ENCODE measurements around the gene NUP43.

Gene NUP43, protein sequence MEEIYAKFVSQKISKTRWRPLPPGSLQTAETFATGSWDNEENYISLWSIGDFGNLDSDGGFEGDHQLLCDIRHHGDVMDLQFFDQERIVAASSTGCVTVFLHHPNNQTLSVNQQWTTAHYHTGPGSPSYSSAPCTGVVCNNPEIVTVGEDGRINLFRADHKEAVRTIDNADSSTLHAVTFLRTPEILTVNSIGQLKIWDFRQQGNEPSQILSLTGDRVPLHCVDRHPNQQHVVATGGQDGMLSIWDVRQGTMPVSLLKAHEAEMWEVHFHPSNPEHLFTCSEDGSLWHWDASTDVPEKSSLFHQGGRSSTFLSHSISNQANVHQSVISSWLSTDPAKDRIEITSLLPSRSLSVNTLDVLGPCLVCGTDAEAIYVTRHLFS

DNA sequence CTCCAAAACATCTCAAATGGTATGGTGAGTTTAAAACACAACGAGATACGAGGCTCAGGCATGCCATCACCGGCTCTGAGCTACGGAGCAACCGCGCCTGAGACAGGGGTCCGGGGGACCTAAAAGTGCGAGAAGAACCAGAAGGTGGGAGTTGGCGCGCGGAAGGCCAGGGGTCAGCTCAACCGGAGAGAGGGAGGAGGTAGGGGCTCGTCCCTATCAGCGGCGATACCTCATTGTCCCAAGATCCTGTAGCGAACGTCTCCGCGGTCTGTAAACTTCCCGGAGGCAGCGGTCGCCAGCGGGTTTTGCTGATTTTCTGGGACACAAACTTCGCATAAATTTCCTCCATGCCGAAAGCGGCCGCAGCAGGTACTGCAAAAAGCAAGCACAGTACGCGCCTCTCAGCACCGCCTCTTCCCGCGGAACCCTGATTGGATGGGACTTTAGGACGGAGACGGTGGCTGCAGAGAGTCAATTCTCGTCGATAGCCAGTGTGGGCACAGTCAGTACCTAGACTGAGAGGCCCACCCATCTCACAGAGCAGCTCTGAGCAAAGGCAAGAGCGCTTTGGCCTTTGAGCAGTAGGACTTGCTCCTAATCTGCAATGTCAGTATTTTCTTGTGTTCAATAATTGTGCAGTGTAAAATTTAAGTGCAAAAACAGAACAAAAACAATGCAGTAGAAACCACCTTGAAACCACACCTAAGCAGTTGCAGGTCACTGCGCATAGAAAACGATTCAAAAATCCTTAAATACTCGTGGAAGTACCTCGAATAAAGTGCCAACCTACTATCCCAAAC is at the start of gene NUP43:
Gene NUP43, minus strand, starts transcription at position 383 of the 800 bp plus-strand sequence. Its CDS starts 34 bp downstream, at position 349.
- H3K27ac ChIP-seq (ENCODE audit: low read length), result peak within 1 kb of the TSS; percentile 38; the same call in 1 of the 2 replicates
- peak within 1 kb of the TSS; percentile 76 for H3K4me2 ChIP-seq (ENCODE audit: low read depth, low read length)
- H3K36me3 ChIP-seq (replicated peaks; ENCODE audit: insufficient read depth, low read length), result no peaks in the 10 kb centered on the region
- DNase-seq, result peak; percentile 89
- peaks cover 3% of the 10 kb centered on the region; the same call in 1 of the 2 replicates for H3F3A ChIP-seq (ENCODE audit: insufficient read depth, low read length)
- peak within 1 kb of the TSS; percentile 86 for H3K4me3 ChIP-seq (ENCODE audit: low read length)
- no peaks in the 10 kb centered on the region for H3K9me3 ChIP-seq (replicated peaks; ENCODE audit: insufficient read depth, low read length)
- TF ChIP-seq EZH2phosphoT487 (IDR thresholded peaks at IDR 0.05; ENCODE audit: low read length) (no peak), EZH2 (optimal IDR thresholded peaks at IDR 0.05; ENCODE audit: low read depth, low read length) (no peak)
- TF ChIP-seq, protein P1, sequence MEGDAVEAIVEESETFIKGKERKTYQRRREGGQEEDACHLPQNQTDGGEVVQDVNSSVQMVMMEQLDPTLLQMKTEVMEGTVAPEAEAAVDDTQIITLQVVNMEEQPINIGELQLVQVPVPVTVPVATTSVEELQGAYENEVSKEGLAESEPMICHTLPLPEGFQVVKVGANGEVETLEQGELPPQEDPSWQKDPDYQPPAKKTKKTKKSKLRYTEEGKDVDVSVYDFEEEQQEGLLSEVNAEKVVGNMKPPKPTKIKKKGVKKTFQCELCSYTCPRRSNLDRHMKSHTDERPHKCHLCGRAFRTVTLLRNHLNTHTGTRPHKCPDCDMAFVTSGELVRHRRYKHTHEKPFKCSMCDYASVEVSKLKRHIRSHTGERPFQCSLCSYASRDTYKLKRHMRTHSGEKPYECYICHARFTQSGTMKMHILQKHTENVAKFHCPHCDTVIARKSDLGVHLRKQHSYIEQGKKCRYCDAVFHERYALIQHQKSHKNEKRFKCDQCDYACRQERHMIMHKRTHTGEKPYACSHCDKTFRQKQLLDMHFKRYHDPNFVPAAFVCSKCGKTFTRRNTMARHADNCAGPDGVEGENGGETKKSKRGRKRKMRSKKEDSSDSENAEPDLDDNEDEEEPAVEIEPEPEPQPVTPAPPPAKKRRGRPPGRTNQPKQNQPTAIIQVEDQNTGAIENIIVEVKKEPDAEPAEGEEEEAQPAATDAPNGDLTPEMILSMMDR (IDR thresholded peaks at IDR 0.05; ENCODE audit: low read length), result no peak; the same call in 1 of the 2 replicates
- H3K27me3 ChIP-seq (replicated peaks; ENCODE audit: insufficient read depth, low read length), result no peaks in the 10 kb centered on the region
- no peaks in the 10 kb centered on the region for H3K9me2 ChIP-seq (replicated peaks; ENCODE audit: insufficient read depth, low read length)
- H3K4me1 ChIP-seq (ENCODE audit: low read length), result 0 out of 2 replicates have a peak, but pooled peaks cover 6% of the 10 kb centered on the region
- peaks cover 35% of the 10 kb centered on the region for H3K79me2 ChIP-seq (ENCODE audit: low read length)
- peak within 1 kb of the TSS; percentile 84 for H2AFZ ChIP-seq (ENCODE audit: low read length)
- peak within 1 kb of the TSS; percentile 78 for H3K9ac ChIP-seq (ENCODE audit: low read length)
- H4K20me1 ChIP-seq (ENCODE audit: insufficient read depth, low read length), result no peaks in the 10 kb centered on the region

DNA sequence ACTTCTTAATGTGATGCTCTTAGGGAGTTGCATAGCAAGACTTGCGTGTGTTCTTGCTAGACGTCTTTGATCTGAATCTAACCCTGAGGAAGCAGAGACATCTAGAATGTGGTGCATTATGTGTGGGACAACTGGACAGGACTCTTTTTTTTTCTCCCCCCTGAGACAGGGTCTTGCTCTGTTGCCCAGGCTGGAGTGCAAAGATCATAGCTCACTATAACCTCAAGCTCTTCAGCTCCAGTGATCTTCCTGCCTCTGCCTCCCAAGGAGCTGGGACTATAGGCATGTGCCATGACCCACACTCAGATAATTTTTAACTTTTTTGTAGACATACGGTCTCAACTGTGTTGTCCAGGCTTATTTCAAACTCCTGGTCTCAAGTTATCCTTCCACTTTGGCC is 37.2 kb upstream of the NUP43 start:
- H2AFZ ChIP-seq (ENCODE audit: low read length), result no peak overlapping the region
- no peaks in the 10 kb centered on the region for H3K79me2 ChIP-seq (ENCODE audit: low read length)
- H3K27ac ChIP-seq (ENCODE audit: low read length), result no peak overlapping the region
- H3K4me2 ChIP-seq (ENCODE audit: low read depth, low read length), result no peak overlapping the region
- TF ChIP-seq, protein P1 (IDR thresholded peaks at IDR 0.05; ENCODE audit: low read length), result no peak
- TF ChIP-seq EZH2phosphoT487 (IDR thresholded peaks at IDR 0.05; ENCODE audit: low read length), result no peak
- H3F3A ChIP-seq (ENCODE audit: insufficient read depth, low read length), result no peaks in the 10 kb centered on the region
- H4K20me1 ChIP-seq (ENCODE audit: insufficient read depth, low read length), result no peaks in the 10 kb centered on the region
- no peak overlapping the region for H3K9ac ChIP-seq (ENCODE audit: low read length)
- H3K9me2 ChIP-seq (replicated peaks; ENCODE audit: insufficient read depth, low read length), result no peaks in the 10 kb centered on the region
- H3K4me1 ChIP-seq (ENCODE audit: low read length), result no peaks in the 10 kb centered on the region
- no peak overlapping the region for H3K4me3 ChIP-seq (ENCODE audit: low read length)
- DNase-seq, result no peak
- no peaks in the 10 kb centered on the region for H3K36me3 ChIP-seq (replicated peaks; ENCODE audit: insufficient read depth, low read length)
- H3K9me3 ChIP-seq (replicated peaks; ENCODE audit: insufficient read depth, low read length), result no peaks in the 10 kb centered on the region
- H3K27me3 ChIP-seq (replicated peaks; ENCODE audit: insufficient read depth, low read length), result no peaks in the 10 kb centered on the region

DNA sequence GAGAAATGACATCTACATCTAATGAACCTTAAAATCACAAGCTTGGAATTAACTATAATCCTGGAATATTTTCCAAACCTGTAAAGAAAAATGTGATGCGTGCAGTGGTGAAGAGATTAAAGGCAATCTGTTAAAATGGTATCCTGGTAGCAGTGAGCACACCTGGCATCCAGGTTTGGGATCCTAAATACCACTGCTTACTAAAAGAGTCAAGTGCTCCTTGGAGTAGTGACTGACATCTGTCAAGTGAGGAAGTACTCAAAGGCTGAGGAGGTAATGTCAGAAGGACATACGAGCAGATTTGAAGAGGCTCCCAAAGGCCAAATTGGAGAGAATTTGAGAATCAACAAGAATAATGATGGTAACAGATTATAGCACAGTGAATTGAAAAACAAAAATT is 36.0 kb upstream of the NUP43 start:
- H3K4me3 ChIP-seq (ENCODE audit: low read length), result no peak overlapping the region
- H3K4me2 ChIP-seq (ENCODE audit: low read depth, low read length), result no peak overlapping the region
- H2AFZ ChIP-seq (ENCODE audit: low read length), result no peak overlapping the region
- H3K9me2 ChIP-seq (replicated peaks; ENCODE audit: insufficient read depth, low read length), result no peaks in the 10 kb centered on the region
- no peaks in the 10 kb centered on the region for H4K20me1 ChIP-seq (ENCODE audit: insufficient read depth, low read length)
- no peaks in the 10 kb centered on the region for H3K79me2 ChIP-seq (ENCODE audit: low read length)
- no peaks in the 10 kb centered on the region for H3K9me3 ChIP-seq (replicated peaks; ENCODE audit: insufficient read depth, low read length)
- no peaks in the 10 kb centered on the region for H3K27me3 ChIP-seq (replicated peaks; ENCODE audit: insufficient read depth, low read length)
- no peak overlapping the region for H3K27ac ChIP-seq (ENCODE audit: low read length)
- TF ChIP-seq, protein P1 (IDR thresholded peaks at IDR 0.05; ENCODE audit: low read length), result no peak
- TF ChIP-seq EZH2 (optimal IDR thresholded peaks at IDR 0.05; ENCODE audit: low read depth, low read length) (no peak), EZH2phosphoT487 (IDR thresholded peaks at IDR 0.05; ENCODE audit: low read length) (no peak)
- no peaks in the 10 kb centered on the region for H3F3A ChIP-seq (ENCODE audit: insufficient read depth, low read length)
- DNase-seq, result no peak
- no peak overlapping the region for H3K9ac ChIP-seq (ENCODE audit: low read length)
- H3K36me3 ChIP-seq (replicated peaks; ENCODE audit: insufficient read depth, low read length), result no peaks in the 10 kb centered on the region
- no peaks in the 10 kb centered on the region for H3K4me1 ChIP-seq (ENCODE audit: low read length)
